DND-41 (cell line): Measurements from ENCODE around the gene CEP192.
A peak's percentile ranks its signal among the peaks of the same experiment; 100 is the strongest.

Source experiments
- ATAC-seq: fragments of 200-7000 bp; cut with Tn5 transposase; 3 replicates; pipeline ENCODE4 v1.9.1; 2021; ENCODE audit warnings: low read depth; ENCODE audit not compliant: insufficient read depth
- DNase-seq: peaks from one replicate; pipeline ENCODE4 v3.0.0-alpha.2; 2020
- H2AFZ ChIP-seq: 2 replicates; pipeline ENCODE4 v1.6.0; 2012; ENCODE audit warnings: low read depth, low read length
- H3K27ac ChIP-seq: 2 replicates; pipeline ENCODE4 v1.5.1; 2012; ENCODE audit warnings: low read length, inconsistent platforms
- H3K27me3 ChIP-seq: fragments of 200-600 bp; sonication (generic); 2 replicates; pipeline ENCODE4 v1.6.0; 2012; ENCODE audit warnings: low read length, mild to moderate bottlenecking, inconsistent platforms; ENCODE audit not compliant: insufficient read depth, poor library complexity
- H3K36me3 ChIP-seq: 2 replicates; pipeline ENCODE4 v1.5.1; 2012; ENCODE audit warnings: low read length, inconsistent platforms; ENCODE audit not compliant: insufficient read depth
- H3K4me1 ChIP-seq: 2 replicates; pipeline ENCODE4 v1.5.1; 2012; ENCODE audit warnings: mild to moderate bottlenecking, low read length; ENCODE audit not compliant: insufficient read depth
- H3K4me2 ChIP-seq: 2 replicates; pipeline ENCODE4 v1.6.0; 2012; ENCODE audit warnings: mild to moderate bottlenecking, moderate library complexity, low read length, inconsistent platforms; ENCODE audit not compliant: insufficient read depth
- H3K4me3 ChIP-seq, 2 experiments: fragments of 200-600 bp in 1 of 2; shearing (Covaris generic) in 1 of 2; 2 replicates each; pipeline ENCODE4 v1.5.1; 2012 to 2016; ENCODE audit warnings: inconsistent platforms in 2 of 2, low read length in 2 of 2, mild to moderate bottlenecking in 2 of 2, low read depth in 1 of 2, moderate library complexity in 1 of 2
- H3K79me2 ChIP-seq: 2 replicates; pipeline ENCODE4 v1.6.0; 2012; ENCODE audit warnings: low read length, inconsistent platforms; ENCODE audit not compliant: insufficient read depth
- H3K9ac ChIP-seq: 2 replicates; pipeline ENCODE4 v1.6.0; 2012; ENCODE audit warnings: low read depth, mild to moderate bottlenecking, inconsistent platforms, low read length, moderate library complexity
- H3K9me3 ChIP-seq: 2 replicates; pipeline ENCODE4 v1.5.1; 2012; ENCODE audit warnings: low read length, moderate library complexity, mild to moderate bottlenecking, inconsistent platforms; ENCODE audit not compliant: insufficient read depth, severe bottlenecking
- H4K20me1 ChIP-seq: 2 replicates; pipeline ENCODE4 v1.6.0; 2012; ENCODE audit warnings: low read length; ENCODE audit not compliant: insufficient read depth
- CTCF ChIP-seq: IDR thresholded peaks from 2 replicates; pipeline ENCODE4 v1.5.1; 2012; ENCODE audit warnings: borderline replicate concordance, low read length, moderate library complexity, mild to moderate bottlenecking; ENCODE audit not compliant: poor library complexity, severe bottlenecking; ENCODE audit errors: extremely low read depth
- EZH2 ChIP-seq: IDR thresholded peaks from 3 replicates; pipeline ENCODE4 v1.6.1; 2012; ENCODE audit warnings: borderline replicate concordance, low read depth, mild to moderate bottlenecking, moderate library complexity, low read length, inconsistent platforms; ENCODE audit not compliant: severe bottlenecking

The CEP192 gene

GRCh38 chr18:12998332-12999060, 7.3 kb downstream of the CEP192 start:
- Histone ChIP-seq H2AFZ (no peak overlapping the region), H3K9me3 (no peaks in the 10 kb centered on the region), H3K9ac (no peak overlapping the region), H3K4me3 (no peak overlapping the region), H4K20me1 (peaks cover 60% of the 10 kb centered on the region), H3K79me2 (peaks cover 96% of the 10 kb centered on the region), H3K27ac (no peak overlapping the region), H3K4me2 (peak overlapping the region; percentile 7; the same call in 1 of the 2 replicates), H3K4me1 (peaks cover 34% of the 10 kb centered on the region), H3K27me3 (no peaks in the 10 kb centered on the region), H3K36me3 (peaks cover 49% of the 10 kb centered on the region)
- TF ChIP-seq EZH2 (no peak), CTCF (no peak)
- DNase-seq (no peak), ATAC-seq (no peak)

GRCh38 chr18:13003466-13003896, 12.3 kb downstream of the CEP192 start:
- H2AFZ ChIP-seq: no peak overlapping the region
- TF ChIP-seq CTCF (peak; percentile 68), EZH2 (no peak)
- no peaks in the 10 kb centered on the region for H3K9me3 ChIP-seq
- peaks cover 84% of the 10 kb centered on the region for H3K36me3 ChIP-seq
- H3K9ac ChIP-seq: no peak overlapping the region
- DNase-seq (peak; percentile 49), ATAC-seq (peak; percentile 84)
- H3K4me1 ChIP-seq: no peaks in the 10 kb centered on the region
- no peak overlapping the region for H3K27ac ChIP-seq
- peaks cover 92% of the 10 kb centered on the region for H3K79me2 ChIP-seq
- no peak overlapping the region for H3K4me2 ChIP-seq
- H3K27me3 ChIP-seq: no peaks in the 10 kb centered on the region
- H3K4me3 ChIP-seq: no peak overlapping the region
- peaks cover 37% of the 10 kb centered on the region; the same call in 1 of the 2 replicates for H4K20me1 ChIP-seq

GRCh38 chr18:13004396-13004795, 13.2 kb downstream of the CEP192 start:
- Histone ChIP-seq H3K27me3 (no peaks in the 10 kb centered on the region), H3K4me2 (no peak overlapping the region), H3K79me2 (peaks cover 89% of the 10 kb centered on the region), H3K27ac (no peak overlapping the region), H2AFZ (no peak overlapping the region), H3K36me3 (peaks cover 92% of the 10 kb centered on the region), H3K4me3 (no peak overlapping the region), H3K9me3 (no peaks in the 10 kb centered on the region), H3K9ac (no peak overlapping the region), H3K4me1 (no peaks in the 10 kb centered on the region), H4K20me1 (peaks cover 34% of the 10 kb centered on the region; the same call in 1 of the 2 replicates)
- no peak for TF ChIP-seq CTCF
- TF ChIP-seq EZH2: no peak
- DNase-seq (no peak), ATAC-seq (no peak)
